HUES64 (cell line): ENCODE data around the gene GRM7.
A peak's percentile ranks its signal among the peaks of the same experiment; 100 is the strongest.

Source experiments
- H3K27ac ChIP-seq: 2 replicates; pipeline ENCODE4 v1.7.0; 2013; ENCODE audit warnings: low read depth, low read length, inconsistent platforms
- H3K27me3 ChIP-seq: 2 replicates; pipeline ENCODE4 v1.6.1; 2013; ENCODE audit warnings: mild to moderate bottlenecking, low read length; ENCODE audit not compliant: insufficient read depth
- H3K36me3 ChIP-seq: 2 replicates; pipeline ENCODE4 v1.6.1; 2013; ENCODE audit warnings: mild to moderate bottlenecking, low read length; ENCODE audit not compliant: insufficient read depth
- H3K4me1 ChIP-seq: 2 replicates; pipeline ENCODE4 v1.6.1; 2013; ENCODE audit warnings: mild to moderate bottlenecking, low read length, moderate library complexity; ENCODE audit not compliant: insufficient read depth
- H3K4me3 ChIP-seq: 2 replicates; pipeline ENCODE4 v1.5.1; 2013; ENCODE audit warnings: mild to moderate bottlenecking, low read length, moderate library complexity
- H3K9ac ChIP-seq: 2 replicates; pipeline ENCODE4 v1.6.1; 2013; ENCODE audit warnings: mild to moderate bottlenecking, low read depth, low read length
- H3K9me3 ChIP-seq: 2 replicates; pipeline ENCODE4 v1.6.1; 2013; ENCODE audit warnings: low read depth, low read length; ENCODE audit not compliant: insufficient read depth
- WGBS: fragments of 150-250, 120-280 bp; methylation state at CpG from one replicate; pipeline ENCODE4 v1.1.7; 2013; ENCODE audit warnings: missing lambda C conversion rate; 5-methylcytosine and 5-hydroxymethylcytosine counted together

Gene GRM7

GRCh38 chr3:7713724-7714123, 852.8 kb downstream of the GRM7 start:
- Histone ChIP-seq H3K4me3 (no peak overlapping the region), H3K27ac (peak overlapping the region; percentile 63; the same call in 1 of the 2 replicates), H3K9ac (no peak overlapping the region), H3K4me1 (no peaks in the 10 kb centered on the region; the same call in 1 of the 2 replicates), H3K36me3 (no peaks in the 10 kb centered on the region), H3K27me3 (no peaks in the 10 kb centered on the region), H3K9me3 (no peaks in the 10 kb centered on the region)
- WGBS, result 66% methylated on average over 1 of the region's 2 CpGs

DNA sequence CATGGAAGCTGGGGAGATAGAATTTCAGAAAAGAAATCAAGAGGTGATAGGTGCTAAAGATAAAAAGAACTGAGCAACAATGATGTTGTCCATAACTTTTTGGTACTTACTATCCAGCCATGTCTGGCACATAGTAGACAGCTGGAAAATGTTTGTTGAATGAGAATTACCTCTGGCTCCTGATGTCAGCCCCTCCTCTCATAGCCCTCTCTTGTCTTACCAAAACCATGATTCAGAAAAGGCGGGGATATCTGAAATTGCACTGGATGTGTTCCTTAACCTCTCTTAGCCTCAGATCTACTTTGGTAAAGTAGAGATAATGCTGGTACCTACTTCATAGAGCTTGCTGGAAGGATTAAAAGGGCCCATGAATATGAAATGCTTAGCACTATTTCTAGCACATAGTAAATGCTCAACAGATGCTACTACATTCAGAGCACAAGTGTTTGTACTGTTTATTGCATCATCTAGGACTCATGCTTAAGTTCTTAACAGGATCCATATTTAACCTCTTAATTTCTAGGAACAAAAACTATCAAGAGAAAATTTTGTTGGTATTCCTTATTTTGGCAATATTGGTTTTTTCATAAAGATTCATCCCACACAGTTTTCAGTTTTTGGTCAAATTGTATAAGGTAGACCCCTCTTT, 859.9 kb downstream of the GRM7 start:
- Histone ChIP-seq H3K27ac (no peak overlapping the region), H3K36me3 (no peaks in the 10 kb centered on the region), H3K27me3 (no peaks in the 10 kb centered on the region), H3K9ac (no peak overlapping the region), H3K9me3 (no peaks in the 10 kb centered on the region), H3K4me3 (no peak overlapping the region), H3K4me1 (no peaks in the 10 kb centered on the region)
- WGBS, result 100% methylated on average over 1 of the region's 1 CpG

DNA sequence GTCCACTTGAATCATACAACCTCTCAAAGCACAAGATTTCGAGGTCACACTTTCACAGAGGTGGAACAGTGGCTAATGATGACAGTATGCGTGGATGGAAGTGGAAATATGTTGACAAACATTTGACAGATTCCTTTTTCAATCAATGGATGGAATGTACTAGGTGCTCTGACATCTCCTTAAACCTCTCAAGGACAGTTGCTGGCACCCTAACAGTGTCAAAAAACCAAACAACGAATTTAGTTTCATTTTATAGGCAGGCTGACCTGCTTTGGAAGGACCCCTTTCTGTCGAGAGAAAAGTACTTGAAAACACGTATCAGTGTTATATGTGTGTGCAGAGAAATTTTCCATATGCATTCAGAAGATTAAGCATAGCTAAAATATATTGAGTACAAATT, 861.0 kb downstream of the GRM7 start:
- Histone ChIP-seq H3K27me3 (no peaks in the 10 kb centered on the region), H3K4me1 (no peaks in the 10 kb centered on the region), H3K9ac (no peak overlapping the region), H3K9me3 (no peaks in the 10 kb centered on the region), H3K4me3 (no peak overlapping the region), H3K36me3 (no peaks in the 10 kb centered on the region), H3K27ac (no peak overlapping the region)
- 94% methylated on average over 5 of the region's 5 CpGs for WGBS

GRCh38 chr3:7728566-7729519, 867.9 kb downstream of the GRM7 start:
- H3K27ac ChIP-seq, result no peak overlapping the region
- no peaks in the 10 kb centered on the region for H3K36me3 ChIP-seq
- 0 out of 2 replicates have a peak, but pooled peaks cover 6% of the 10 kb centered on the region for H3K4me1 ChIP-seq
- H3K4me3 ChIP-seq, result no peak overlapping the region
- no peaks in the 10 kb centered on the region for H3K9me3 ChIP-seq
- 96% methylated on average over 5 of the region's 7 CpGs for WGBS
- no peak overlapping the region for H3K9ac ChIP-seq
- H3K27me3 ChIP-seq, result no peaks in the 10 kb centered on the region

GRCh38 chr3:7733933-7734332, 873.0 kb downstream of the GRM7 start:
- H3K4me3 ChIP-seq, result no peak overlapping the region
- peaks cover 10% of the 10 kb centered on the region; the same call in 1 of the 2 replicates for H3K4me1 ChIP-seq
- no CpG with 5 or more reads among the region's 1 CpG for WGBS
- H3K9me3 ChIP-seq, result no peaks in the 10 kb centered on the region
- no peak overlapping the region for H3K9ac ChIP-seq
- H3K36me3 ChIP-seq, result no peaks in the 10 kb centered on the region
- no peak overlapping the region for H3K27ac ChIP-seq
- H3K27me3 ChIP-seq, result no peaks in the 10 kb centered on the region

DNA sequence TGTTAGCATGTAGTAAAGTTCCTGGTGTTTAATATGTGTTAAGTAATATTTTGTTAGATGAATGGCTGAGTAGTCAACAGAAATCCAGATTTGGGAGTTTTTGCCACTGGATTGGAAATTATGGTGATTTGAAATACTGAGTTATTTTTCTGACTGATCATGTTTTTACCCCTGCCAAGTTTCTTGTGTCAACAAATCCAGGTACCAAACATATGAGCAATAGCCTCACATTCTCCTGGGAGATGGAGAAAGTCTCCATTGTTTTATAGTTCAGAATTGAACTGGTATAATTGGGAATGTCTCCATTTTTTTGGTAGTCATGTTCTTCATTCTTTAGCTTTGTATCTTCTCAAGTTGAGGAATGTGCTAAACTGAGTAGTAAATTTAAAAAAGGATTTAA, 873.5 kb downstream of the GRM7 start:
- H3K27ac ChIP-seq, result no peak overlapping the region
- H3K4me3 ChIP-seq, result no peak overlapping the region
- no peak overlapping the region for H3K9ac ChIP-seq
- H3K27me3 ChIP-seq, result no peaks in the 10 kb centered on the region
- H3K9me3 ChIP-seq, result no peaks in the 10 kb centered on the region
- H3K4me1 ChIP-seq, result peaks cover 10% of the 10 kb centered on the region; the same call in 1 of the 2 replicates
- H3K36me3 ChIP-seq, result no peaks in the 10 kb centered on the region

DNA sequence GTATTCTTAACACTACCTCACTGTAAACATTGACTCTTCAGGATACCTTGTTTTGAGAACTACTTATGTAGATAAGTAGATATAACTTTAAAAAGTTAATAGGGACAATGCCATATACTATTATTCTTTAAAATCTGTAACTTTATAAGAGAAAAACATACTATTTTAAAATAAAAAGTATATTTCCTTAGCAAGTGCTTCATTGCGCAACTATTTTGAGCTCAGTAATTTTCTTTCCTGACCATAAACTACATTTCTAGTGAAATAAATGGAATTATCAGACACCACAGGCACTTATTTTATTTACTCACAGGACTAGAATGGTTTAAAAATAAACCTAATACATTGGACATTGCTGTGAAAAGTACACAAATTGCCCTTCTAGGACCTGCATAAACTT, 876.3 kb downstream of the GRM7 start:
- Histone ChIP-seq H3K9me3 (no peaks in the 10 kb centered on the region), H3K36me3 (no peaks in the 10 kb centered on the region), H3K4me3 (no peak overlapping the region), H3K27me3 (no peaks in the 10 kb centered on the region), H3K9ac (no peak overlapping the region), H3K27ac (no peak overlapping the region), H3K4me1 (peaks cover 4% of the 10 kb centered on the region; the same call in 1 of the 2 replicates)
- WGBS, result 100% methylated on average over 1 of the region's 1 CpG

DNA sequence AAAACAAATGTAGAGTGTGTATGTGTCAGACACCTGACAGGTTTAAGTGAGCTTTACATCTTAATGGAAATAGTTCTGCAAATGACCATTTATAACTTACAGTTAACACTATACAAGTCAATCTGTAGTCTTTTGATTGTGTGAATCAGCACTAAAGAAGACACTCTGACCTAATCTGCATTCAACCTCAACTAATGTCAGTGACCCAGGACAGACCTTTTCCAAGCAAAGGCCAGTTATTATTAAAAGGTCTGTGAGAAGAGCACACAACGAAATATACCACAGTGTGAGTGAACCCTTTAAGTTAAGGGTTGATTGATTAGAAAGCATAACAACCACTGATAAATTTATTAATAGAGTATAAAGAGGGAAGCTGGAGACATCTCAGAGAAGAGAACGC, 878.8 kb downstream of the GRM7 start:
- WGBS, result 100% methylated on average over 2 of the region's 2 CpGs
- Histone ChIP-seq H3K9me3 (no peaks in the 10 kb centered on the region), H3K36me3 (no peaks in the 10 kb centered on the region), H3K9ac (no peak overlapping the region), H3K4me3 (no peak overlapping the region), H3K27ac (no peak overlapping the region), H3K27me3 (no peaks in the 10 kb centered on the region), H3K4me1 (peaks cover 1% of the 10 kb centered on the region; the same call in 1 of the 2 replicates)

DNA sequence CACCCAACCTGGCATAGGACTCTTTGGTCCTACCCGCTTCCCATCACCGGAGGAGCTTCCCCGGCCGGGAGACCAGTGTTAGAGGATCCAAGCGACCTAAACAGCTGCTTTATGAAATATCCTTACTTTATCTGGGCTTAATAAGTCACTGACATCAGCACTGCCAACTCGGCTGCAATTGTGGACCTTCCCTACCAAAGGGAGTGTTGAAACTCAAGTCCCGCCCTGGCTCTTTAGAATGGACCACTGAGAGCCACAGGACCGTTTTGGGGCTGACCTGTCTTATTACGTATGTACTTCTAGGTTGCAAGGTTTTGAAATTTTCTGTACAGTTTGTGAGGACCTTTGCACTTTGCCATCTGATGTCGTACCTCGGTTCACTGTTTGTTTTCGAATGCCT, 879.5 kb downstream of the GRM7 start:
- Histone ChIP-seq H3K27me3 (no peaks in the 10 kb centered on the region), H3K9me3 (no peaks in the 10 kb centered on the region), H3K4me1 (no peaks in the 10 kb centered on the region), H3K27ac (no peak overlapping the region), H3K9ac (no peak overlapping the region), H3K36me3 (no peaks in the 10 kb centered on the region), H3K4me3 (no peak overlapping the region)
- 95% methylated on average over 12 of the region's 12 CpGs for WGBS

DNA sequence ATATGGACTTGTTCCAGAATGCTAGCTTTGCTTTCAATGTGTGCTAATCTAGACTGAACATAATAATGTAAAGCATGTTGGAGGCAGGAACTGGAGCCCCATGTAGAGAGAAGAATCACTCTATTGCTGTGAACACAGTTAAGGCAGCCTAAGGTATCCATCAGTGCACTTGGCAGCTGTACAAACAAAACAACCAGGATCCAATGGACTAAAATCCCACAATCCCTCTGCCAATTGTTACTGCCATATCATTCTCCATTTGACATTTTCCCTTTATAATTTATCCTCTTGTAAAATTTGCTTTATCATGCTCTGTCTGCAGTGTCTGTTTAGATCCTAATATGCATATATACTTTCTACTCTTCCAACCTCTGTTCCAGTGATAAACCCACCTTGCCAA, 883.9 kb downstream of the GRM7 start:
- H3K9ac ChIP-seq, result no peak overlapping the region
- no peaks in the 10 kb centered on the region for H3K9me3 ChIP-seq
- H3K4me1 ChIP-seq, result no peaks in the 10 kb centered on the region
- H3K36me3 ChIP-seq, result no peaks in the 10 kb centered on the region
- no peak overlapping the region for H3K4me3 ChIP-seq
- H3K27ac ChIP-seq, result no peak overlapping the region
- no peaks in the 10 kb centered on the region for H3K27me3 ChIP-seq

GRCh38 chr3:7745711-7746110, 884.8 kb downstream of the GRM7 start:
- no peaks in the 10 kb centered on the region for H3K36me3 ChIP-seq
- no peak overlapping the region for H3K9ac ChIP-seq
- H3K27me3 ChIP-seq, result no peaks in the 10 kb centered on the region
- no peaks in the 10 kb centered on the region for H3K4me1 ChIP-seq
- WGBS, result 83% methylated on average over 1 of the region's 1 CpG
- no peaks in the 10 kb centered on the region for H3K9me3 ChIP-seq
- H3K4me3 ChIP-seq, result no peak overlapping the region
- H3K27ac ChIP-seq, result no peak overlapping the region
